Cardiac fibroblast (primary cell): ENCODE results near the gene NRCAM.

Source experiments
- DNase-seq, 2 donors: peaks; one replicate each; pipeline versions ENCODE4 v3.0.0 to v3.0.0-alpha.2; 2010; ENCODE audit warnings: low read depth in 2 of 2
- H3K4me3 ChIP-seq, 2 donors: replicated peaks in 1 of 2; 1 replicate in 1 of 2; 2 replicates in 1 of 2; pipeline ENCODE4 v1.5.1; 2011; ENCODE audit warnings: low read depth in 2 of 2, low read length in 2 of 2, mild to moderate bottlenecking in 2 of 2, moderate library complexity in 1 of 2
- CTCF ChIP-seq: IDR thresholded peaks from one replicate; pipeline ENCODE4 v1.5.1; 2011; ENCODE audit warnings: low read depth, mild to moderate bottlenecking, low read length, inconsistent platforms

NRCAM gene

GRCh38 chr7:108101759-108102158, 354.5 kb downstream of the NRCAM start:
- no peak for DNase-seq
- TF ChIP-seq CTCF = no peak
- H3K4me3 ChIP-seq = no peak overlapping the region

- no peak for TF ChIP-seq CTCF
- no peak overlapping the region for H3K4me3 ChIP-seq
- DNase-seq = no peak
Measured at GRCh38 chr7:108099713-108100112, 356.5 kb downstream of the NRCAM start.

- H3K4me3 ChIP-seq = no peak overlapping the region
- peak; percentile 52 for TF ChIP-seq CTCF
- peak in 1 of 2 donors; percentile 60 for DNase-seq
Measured at GRCh38 chr7:108097703-108098102, 358.5 kb downstream of the NRCAM start.
